HG02884 (cell line): ENCODE measurements around the gene TMEM238.
"Not testable (repeated sequence)": the region's sequence is repeated elsewhere in the genome, so short reads cannot be mapped to it uniquely, and the experiment has no call there.

Experiments used
- ATAC-seq: cut with Tn5 transposase; IDR thresholded peaks from one replicate; pipeline ENCODE4 v1.9.1; 2021; ENCODE audit warnings: mild to moderate bottlenecking, moderate library complexity; ENCODE audit not compliant: unreplicated experiment

Gene TMEM238

GRCh38 chr19:55341595-55342531, 42.2 kb downstream of the TMEM238 start:
- ATAC-seq = no peak

- ATAC-seq = no peak
Observed at GRCh38 chr19:55341171-55341588, 42.9 kb downstream of the TMEM238 start.

GRCh38 chr19:55340784-55341147, 43.3 kb downstream of the TMEM238 start:
- ATAC-seq = no peak

GRCh38 chr19:55339889-55340783, 44.0 kb downstream of the TMEM238 start:
- no peak for ATAC-seq

- peak; percentile 81 for ATAC-seq
Observed at GRCh38 chr19:55339105-55339888, 44.8 kb downstream of the TMEM238 start, which contains the start of gene KMT5C. Gene KMT5C (plus strand): TSS chr19:55339876. CDS start chr19:55341937, 2,061 bp downstream.

GRCh38 chr19:55336101-55336500, 48.0 kb downstream of the TMEM238 start:
- no peak for ATAC-seq

GRCh38 chr19:55333870-55334269, 50.2 kb downstream of the TMEM238 start:
- no peak for ATAC-seq

GRCh38 chr19:55329791-55330190, 54.3 kb downstream of the TMEM238 start:
- ATAC-seq = not testable (repeated sequence)
